Right lobe of liver (tissue), 6 donors: ENCODE results near the gene SLC39A13. TPM values are rescaled to one million over a fixed set of nuclear protein-coding genes. Genes with fewer than 3 reads are reported as not detected.
A peak's percentile ranks its signal among the peaks of the same experiment; 100 is the strongest.

Experiments
- ATAC-seq, 4 donors: fragments of 200-7000 bp; cut with Tn5 transposase; one replicate each; pipeline ENCODE4 v1.9.1; 2020; ENCODE audit warnings: mild to moderate bottlenecking in 4 of 4, moderate library complexity in 4 of 4
- DNase-seq, 3 donors: peaks; one replicate each; pipeline ENCODE4 v3.0.0-alpha.2; 2020
- H3K27ac ChIP-seq, 3 donors: fragments of 200-600 bp; one replicate each; pipeline ENCODE4 v1.8.0; 2022
- H3K27me3 ChIP-seq, 2 donors: fragments of 200-600 bp; one replicate each; pipeline ENCODE4 v1.8.0; 2022
- H3K36me3 ChIP-seq, 4 donors: fragments of 200-600 bp; sonication (generic) in 1 of 4; one replicate each; pipeline versions ENCODE4 v1.5.1 to v1.8.0; 2017 to 2022; ENCODE audit warnings: control low read depth in 1 of 4
- H3K4me1 ChIP-seq, 4 donors: fragments of 200-600 bp; sonication (generic) in 1 of 4; one replicate each; pipeline versions ENCODE4 v1.5.1 to v1.8.0; 2017 to 2022; ENCODE audit warnings: control low read depth in 1 of 4
- H3K4me3 ChIP-seq, 3 donors: fragments of 200-600 bp; one replicate each; pipeline ENCODE4 v1.8.0; 2022
- H3K9me3 ChIP-seq, 4 donors: fragments of 200-600 bp; sonication (generic) in 1 of 4; one replicate each; pipeline versions ENCODE4 v1.5.1 to v1.8.0; 2017 to 2022; ENCODE audit warnings: control low read depth in 1 of 4
- CTCF ChIP-seq, 4 donors: fragments of 200-600 bp in 3 of 4; fragments of 450-650 bp in 1 of 4; IDR thresholded peaks; one replicate each; pipeline versions ENCODE4 v1.5.1 to v1.8.0; 2016 to 2022; ENCODE audit warnings: antibody characterized with exemption in 4 of 4, mild to moderate bottlenecking in 2 of 4
- POLR2A ChIP-seq: fragments of 450-650 bp; IDR thresholded peaks from one replicate; pipeline ENCODE4 v1.6.1; 2017; ENCODE audit warnings: antibody characterized with exemption, mild to moderate bottlenecking
- WGBS: methylation state at CpG from one replicate; pipeline ENCODE4 v1.1.6; 2018; ENCODE audit warnings: low coverage, low lambda C conversion rate; ENCODE audit not compliant: insufficient coverage; ENCODE audit errors: missing lambda C conversion rate; 5-methylcytosine and 5-hydroxymethylcytosine counted together
- intact Hi-C, 2 donors: fragments of 100-400 bp; cut with DNase I; formaldehyde crosslinking; loops; one replicate each; pipeline versions ENCODE4 v1.11.2 to v1.14.1; 2022
- total RNA-seq, 6 experiments: library from RNA; depleted of rRNA in 2 of 6; stranded (reverse); fragments of >200 nt in 2 of 6; fragmentation: NEBNext Ultra II Directional in 3 of 6; extraction: Animal tissue kit (Norgen Biotek cat#: 25700) in 3 of 6; gene quantifications; one replicate each; pipeline versions ENCODE4 v1.1.0 to v1.2.4, GENCODE V29; 2016 to 2023
- donor health status: DM: no; HTN: yes; CAD: no.
- donor health status: DM: no; HTN: no; CAD: no.
- donor health status: DM: no; HTN: no; CAD: no.
- donor health status: DM: no; HTN: yes; CAD: no.
- donor health status: DM: no; HTN: yes; CAD: no.

The SLC39A13 gene
- total RNA-seq, 6 experiments from 2014 or later: 9.8 to 21.2 (median 13.1) TPM

DNA sequence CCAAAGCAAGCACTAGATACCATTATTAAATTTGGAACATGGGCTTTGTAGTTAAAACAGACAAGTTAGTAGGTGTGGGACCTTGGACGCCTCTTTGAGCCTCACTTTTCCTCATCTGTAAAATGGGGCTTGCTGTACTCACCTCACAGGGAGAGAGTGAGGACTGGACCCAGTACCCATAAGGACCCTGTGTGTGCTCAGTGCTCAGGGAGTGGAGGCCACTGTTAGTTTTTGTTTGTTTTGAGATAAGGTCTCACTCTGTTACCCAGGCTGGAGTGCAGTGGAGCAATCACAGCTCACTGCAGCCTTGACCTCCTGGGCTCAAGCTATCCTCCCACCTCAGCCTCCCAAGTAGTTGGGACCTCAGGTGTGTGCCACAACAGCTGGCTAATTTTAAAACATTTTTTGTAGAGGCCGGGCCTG lies 31.7 kb downstream of the SLC39A13 start:
- H3K4me3 ChIP-seq: no peak overlapping the region
- ATAC-seq (no peak), DNase-seq (no peak)
- H3K9me3 ChIP-seq: no peaks in the 10 kb centered on the region
- no peak for TF ChIP-seq POLR2A
- WGBS: 92% methylated on average over 2 of the region's 2 CpGs
- no peak overlapping the region for H3K27ac ChIP-seq
- H3K27me3 ChIP-seq: no peaks in the 10 kb centered on the region
- intact Hi-C loops: no loop called here
- H3K4me1 ChIP-seq: peaks cover 0 to 35% (median 6%) of the 10 kb centered on the region in 4 donors
- no peaks in the 10 kb centered on the region for H3K36me3 ChIP-seq

DNA sequence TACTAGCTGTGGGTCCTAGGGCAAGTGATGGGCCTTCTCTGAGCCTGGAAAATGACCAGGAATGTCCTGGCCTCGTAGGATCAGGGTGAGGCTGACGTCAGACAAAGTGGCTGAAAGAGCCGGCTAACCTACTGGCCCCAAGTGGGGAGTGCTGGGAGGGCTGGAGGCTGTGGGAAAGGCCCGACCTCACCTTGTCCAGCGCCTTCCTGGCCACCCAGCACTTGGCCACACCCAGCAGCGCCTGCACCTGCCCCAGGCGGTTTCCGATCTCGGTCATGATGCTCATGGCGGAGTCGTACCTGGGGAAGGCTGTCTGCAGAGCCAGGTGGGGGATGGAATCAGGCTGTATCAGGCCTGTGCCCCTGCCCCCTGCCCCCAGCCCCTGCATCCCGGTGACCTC lies 33.0 kb downstream of the SLC39A13 start:
- no peaks in the 10 kb centered on the region for H3K9me3 ChIP-seq
- peaks cover 0 to 23% (median 6%) of the 10 kb centered on the region in 4 donors for H3K4me1 ChIP-seq
- intact Hi-C loops: no loop called here
- H3K4me3 ChIP-seq: no peak overlapping the region
- H3K27ac ChIP-seq: no peak overlapping the region
- TF ChIP-seq POLR2A (no peak), CTCF (IDR thresholded peaks at IDR 0.05) (no peak)
- H3K36me3 ChIP-seq: no peaks in the 10 kb centered on the region
- DNase-seq (no peak), ATAC-seq (no peak)
- H3K27me3 ChIP-seq: no peaks in the 10 kb centered on the region
- 76% methylated on average over 2 of the region's 12 CpGs for WGBS

GRCh38 chr11:47442514-47442913 lies 34.1 kb downstream of the SLC39A13 start:
- H3K4me1 ChIP-seq: peaks cover 0 to 13% (median 3%) of the 10 kb centered on the region in 4 donors
- ATAC-seq (no peak), DNase-seq (no peak)
- no peak overlapping the region for H3K27ac ChIP-seq
- no peaks in the 10 kb centered on the region for H3K27me3 ChIP-seq
- no peak overlapping the region for H3K4me3 ChIP-seq
- no CpG with 5 or more reads among the region's 8 CpGs for WGBS
- intact Hi-C loops: no loop called here
- no peak for TF ChIP-seq CTCF (IDR thresholded peaks at IDR 0.05)
- no peaks in the 10 kb centered on the region for H3K9me3 ChIP-seq
- H3K36me3 ChIP-seq: no peaks in the 10 kb centered on the region

- DNase-seq: no peak
- intact Hi-C loops: no loop called here
- WGBS: 88% methylated on average over 8 of the region's 12 CpGs
- Histone ChIP-seq H3K27me3 (no peaks in the 10 kb centered on the region), H3K36me3 (no peaks in the 10 kb centered on the region), H3K4me1 (peaks cover 0 to 8% (median under 1%) of the 10 kb centered on the region in 4 donors), H3K4me3 (no peak overlapping the region), H3K9me3 (no peaks in the 10 kb centered on the region), H3K27ac (no peak overlapping the region)
- TF ChIP-seq CTCF (IDR thresholded peaks at IDR 0.05) (no peak), POLR2A (no peak)
- ATAC-seq: no peak
Measured at GRCh38 chr11:47443028-47443700, 34.8 kb downstream of the SLC39A13 start.

DNA sequence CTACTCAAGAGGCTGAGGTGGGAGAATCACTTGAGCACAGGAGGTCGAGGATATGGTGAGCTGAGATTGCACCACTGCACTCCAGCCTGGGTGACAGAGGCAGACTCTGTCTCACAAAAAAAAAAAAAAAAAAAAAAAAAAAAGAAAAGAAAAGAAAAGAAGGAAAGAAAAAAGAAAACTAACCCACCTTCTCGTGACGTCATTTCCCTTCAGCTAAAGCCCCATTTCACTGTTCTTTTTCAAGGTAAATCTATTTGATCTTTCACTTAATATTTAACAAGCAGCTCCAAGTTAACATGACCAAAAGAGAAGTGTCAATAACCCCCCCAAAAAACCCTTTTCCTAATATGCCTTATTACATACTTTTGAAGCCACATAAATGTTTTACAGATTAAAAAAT lies 35.4 kb downstream of the SLC39A13 start:
- ATAC-seq (no peak), DNase-seq (no peak)
- intact Hi-C loops: no loop called here
- WGBS: 52% methylated on average over 3 of the region's 3 CpGs
- H3K27ac ChIP-seq: peak overlapping the region in 1 of 3 donors; percentile 4
- H3K27me3 ChIP-seq: no peaks in the 10 kb centered on the region
- TF ChIP-seq CTCF (IDR thresholded peaks at IDR 0.05) (no peak), POLR2A (no peak)
- H3K9me3 ChIP-seq: no peaks in the 10 kb centered on the region
- peaks cover 0 to 6% (median 0%) of the 10 kb centered on the region in 4 donors for H3K4me1 ChIP-seq
- H3K36me3 ChIP-seq: no peaks in the 10 kb centered on the region
- no peak overlapping the region for H3K4me3 ChIP-seq
